ENCODE data around the gene FADS6. TPM values are rescaled to one million over a fixed set of nuclear protein-coding genes. Genes with fewer than 3 reads are reported as not detected.

FADS6 gene
- total and polyA plus RNA-seq, 2 experiments from 2014 or later: 0.42 to 0.73 TPM

- no peak overlapping the region for H3K27ac ChIP-seq (ENCODE audit: low read depth)
- no peak for DNase-seq (ENCODE audit: low spot score)
Measured at GRCh38 chr17:74875977-74876593, 17.3 kb downstream of the FADS6 start.

DNA sequence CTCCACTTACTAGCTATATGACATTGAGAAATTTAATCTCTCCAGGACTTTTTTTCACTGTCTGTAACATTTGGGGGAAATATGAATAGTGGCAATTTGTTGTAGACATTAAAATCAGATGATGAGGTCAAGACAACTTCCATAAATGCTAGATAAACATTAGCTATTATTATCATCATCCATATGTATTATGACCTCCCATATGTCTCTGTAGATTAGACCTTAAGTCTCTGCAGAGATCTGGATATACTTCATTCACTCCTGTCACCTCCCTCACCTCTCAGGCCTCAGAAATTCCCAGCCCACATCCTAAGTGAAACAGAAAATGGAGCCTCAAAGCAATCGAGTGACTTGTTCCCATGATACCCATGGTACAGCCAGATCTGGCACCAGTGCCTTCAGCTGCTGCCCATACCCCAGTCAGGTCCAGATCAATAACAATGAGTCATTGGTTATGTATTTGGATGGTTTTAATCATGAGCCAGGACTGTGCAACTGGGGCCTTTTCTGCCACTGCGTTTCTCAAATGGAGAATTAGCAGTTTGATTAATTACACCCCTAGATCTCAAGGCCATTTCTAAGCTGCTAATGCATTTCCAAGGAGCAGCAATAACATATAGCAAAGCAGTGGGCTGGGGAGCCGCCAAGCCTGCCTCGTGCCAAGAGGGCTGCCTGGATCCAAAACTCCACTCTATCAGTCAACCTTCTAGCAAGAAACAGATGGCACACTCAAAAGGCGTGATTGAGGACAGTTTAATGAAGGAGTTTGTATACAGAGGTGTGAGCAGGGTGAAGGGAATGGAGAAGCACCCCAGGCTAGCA lies 18.1 kb downstream of the FADS6 start:
- ATAC-seq (no peak), DNase-seq (ENCODE audit: low spot score) (no peak)
- Histone ChIP-seq H3K9me2 (ENCODE audit: insufficient read depth) (no peaks in the 10 kb centered on the region), H3K4me3 (no peak overlapping the region), H3K27me3 (ENCODE audit: insufficient read depth) (0 out of 2 replicates have a peak, but pooled peaks cover 7% of the 10 kb centered on the region), H3K4me2 (no peak overlapping the region), H3K36me3 (ENCODE audit: insufficient read depth) (no peaks in the 10 kb centered on the region), H3K27ac (ENCODE audit: low read depth) (no peak overlapping the region), H3K4me1 (ENCODE audit: insufficient read depth) (peaks cover 9% of the 10 kb centered on the region; the same call in 1 of the 2 replicates), H4K20me1 (replicated peaks; ENCODE audit: insufficient read depth) (0 out of 2 replicates have a peak, but pooled peaks cover 3% of the 10 kb centered on the region), H2AFZ (no peak overlapping the region), H3K79me2 (replicated peaks; ENCODE audit: insufficient read depth) (no peaks in the 10 kb centered on the region), H3F3A (replicated peaks; ENCODE audit: low read depth) (0 out of 2 replicates have a peak, but pooled peaks cover 4% of the 10 kb centered on the region)
- H3K4me1 Mint-ChIP-seq: peaks cover 24% of the 10 kb centered on the region
- peaks cover 9% of the 10 kb centered on the region for H3K27me3 Mint-ChIP-seq (ENCODE audit: insufficient read depth, low read depth, poor library complexity)
- H3K4me3 Mint-ChIP-seq: no peak overlapping the region; the same call in 2 of the 3 replicates
- TF ChIP-seq EZH2 (IDR thresholded peaks at IDR 0.05; ENCODE audit: low read depth, unreplicated experiment) (no peak), CTCF (conservative IDR thresholded peaks at IDR 0.05; ENCODE audit: low read depth in 2 of 2) (no peak), ETS1 (IDR thresholded peaks at IDR 0.05) (no peak), POLR2AphosphoS5 (IDR thresholded peaks at IDR 0.05; ENCODE audit: low read depth) (no peak), ZNF331 (CRISPR knock-in tag; IDR thresholded peaks at IDR 0.05; ENCODE audit: low read depth) (no peak), ZNF462 (CRISPR knock-in tag; IDR thresholded peaks at IDR 0.05) (no peak), CREB1 (CRISPR knock-in tag; IDR thresholded peaks at IDR 0.05; ENCODE audit: low read depth) (no peak), NANOG (IDR thresholded peaks at IDR 0.05; ENCODE audit: borderline replicate concordance) (no peak), ZNF114 (CRISPR knock-in tag; IDR thresholded peaks at IDR 0.05) (no peak), JUNB (IDR thresholded peaks at IDR 0.05; ENCODE audit: unreplicated experiment) (no peak)
- H3K36me3 Mint-ChIP-seq (ENCODE audit: low read depth): peaks cover 6% of the 10 kb centered on the region; the same call in 1 of the 3 replicates
- no peak overlapping the region for H3K27ac Mint-ChIP-seq
- H3K9me3 Mint-ChIP-seq: no peaks in the 10 kb centered on the region

More at GRCh38 chr17:74875977-74876593, 17.3 kb downstream of the FADS6 start:
- H3K4me3 Mint-ChIP-seq: no peak overlapping the region; the same call in 2 of the 3 replicates
- H3K9me3 Mint-ChIP-seq: no peaks in the 10 kb centered on the region
- Histone ChIP-seq H3K36me3 (ENCODE audit: insufficient read depth) (no peaks in the 10 kb centered on the region), H3K4me3 (no peak overlapping the region), H3K4me1 (ENCODE audit: insufficient read depth) (peaks cover 9% of the 10 kb centered on the region; the same call in 1 of the 2 replicates), H2AFZ (no peak overlapping the region), H3K4me2 (no peak overlapping the region), H3K27me3 (ENCODE audit: insufficient read depth) (0 out of 2 replicates have a peak, but pooled peaks cover 7% of the 10 kb centered on the region), H3F3A (replicated peaks; ENCODE audit: low read depth) (0 out of 2 replicates have a peak, but pooled peaks cover 4% of the 10 kb centered on the region), H4K20me1 (replicated peaks; ENCODE audit: insufficient read depth) (0 out of 2 replicates have a peak, but pooled peaks cover 3% of the 10 kb centered on the region), H3K9me2 (ENCODE audit: insufficient read depth) (no peaks in the 10 kb centered on the region), H3K79me2 (replicated peaks; ENCODE audit: insufficient read depth) (no peaks in the 10 kb centered on the region)
- peaks cover 24% of the 10 kb centered on the region for H3K4me1 Mint-ChIP-seq
- ATAC-seq: no peak
- TF ChIP-seq ZNF114 (CRISPR knock-in tag; IDR thresholded peaks at IDR 0.05): no peak
- peak overlapping the region; percentile 61 for H3K27ac Mint-ChIP-seq
- H3K27me3 Mint-ChIP-seq (ENCODE audit: insufficient read depth, low read depth, poor library complexity): peaks cover 10% of the 10 kb centered on the region
- H3K36me3 Mint-ChIP-seq (ENCODE audit: low read depth): peaks cover 5% of the 10 kb centered on the region; the same call in 1 of the 3 replicates

Measured in GM23338 (cell line).